Kidney epithelial cell (primary cell): ENCODE results near the gene LCK. TPM values are rescaled to one million over a fixed set of nuclear protein-coding genes. Genes with fewer than 3 reads are reported as not detected.
"Not testable (repeated sequence)": the region's sequence is repeated elsewhere in the genome, so short reads cannot be mapped to it uniquely, and the experiment has no call there.

Source experiments
- DNase-seq: peaks from one replicate; pipeline ENCODE4 v3.0.0-alpha.2; 2010; ENCODE audit warnings: low read depth
- H3K27me3 ChIP-seq: 2 replicates; pipeline ENCODE4 v1.6.0; 2011; ENCODE audit warnings: low read length; ENCODE audit not compliant: control insufficient read depth, insufficient read depth
- H3K36me3 ChIP-seq: 2 replicates; pipeline ENCODE4 v1.5.1; 2011; ENCODE audit warnings: low read length; ENCODE audit not compliant: control insufficient read depth, insufficient read depth
- H3K4me3 ChIP-seq: 2 replicates; pipeline ENCODE4 v1.5.1; 2011; ENCODE audit warnings: low read depth, mild to moderate bottlenecking, control low read depth, low read length
- total RNA-seq: library from RNA; depleted of rRNA; stranded (reverse); fragments of >200 nt; gene quantifications from 2 replicates; pipeline ENCODE4 v1.2.3, GENCODE V29; 2015
- TF ChIP-seq, protein P1 (sequence below): IDR thresholded peaks from 2 replicates; pipeline ENCODE4 v1.5.1; 2011; ENCODE audit warnings: mild to moderate bottlenecking, moderate library complexity, low read length, control low read depth, inconsistent platforms; ENCODE audit not compliant: insufficient read depth, poor library complexity, severe bottlenecking

Gene LCK
- total RNA-seq, 1 donor from 2014 or later = 6.2 TPM

GRCh38 chr1:32289256-32289655 lies 38.2 kb downstream of the LCK start:
- no peak overlapping the region for H3K4me3 ChIP-seq
- no peaks in the 10 kb centered on the region for H3K27me3 ChIP-seq
- H3K36me3 ChIP-seq = no peaks in the 10 kb centered on the region
- DNase-seq = no peak
- TF ChIP-seq, protein P1, sequence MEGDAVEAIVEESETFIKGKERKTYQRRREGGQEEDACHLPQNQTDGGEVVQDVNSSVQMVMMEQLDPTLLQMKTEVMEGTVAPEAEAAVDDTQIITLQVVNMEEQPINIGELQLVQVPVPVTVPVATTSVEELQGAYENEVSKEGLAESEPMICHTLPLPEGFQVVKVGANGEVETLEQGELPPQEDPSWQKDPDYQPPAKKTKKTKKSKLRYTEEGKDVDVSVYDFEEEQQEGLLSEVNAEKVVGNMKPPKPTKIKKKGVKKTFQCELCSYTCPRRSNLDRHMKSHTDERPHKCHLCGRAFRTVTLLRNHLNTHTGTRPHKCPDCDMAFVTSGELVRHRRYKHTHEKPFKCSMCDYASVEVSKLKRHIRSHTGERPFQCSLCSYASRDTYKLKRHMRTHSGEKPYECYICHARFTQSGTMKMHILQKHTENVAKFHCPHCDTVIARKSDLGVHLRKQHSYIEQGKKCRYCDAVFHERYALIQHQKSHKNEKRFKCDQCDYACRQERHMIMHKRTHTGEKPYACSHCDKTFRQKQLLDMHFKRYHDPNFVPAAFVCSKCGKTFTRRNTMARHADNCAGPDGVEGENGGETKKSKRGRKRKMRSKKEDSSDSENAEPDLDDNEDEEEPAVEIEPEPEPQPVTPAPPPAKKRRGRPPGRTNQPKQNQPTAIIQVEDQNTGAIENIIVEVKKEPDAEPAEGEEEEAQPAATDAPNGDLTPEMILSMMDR = no peak

DNA sequence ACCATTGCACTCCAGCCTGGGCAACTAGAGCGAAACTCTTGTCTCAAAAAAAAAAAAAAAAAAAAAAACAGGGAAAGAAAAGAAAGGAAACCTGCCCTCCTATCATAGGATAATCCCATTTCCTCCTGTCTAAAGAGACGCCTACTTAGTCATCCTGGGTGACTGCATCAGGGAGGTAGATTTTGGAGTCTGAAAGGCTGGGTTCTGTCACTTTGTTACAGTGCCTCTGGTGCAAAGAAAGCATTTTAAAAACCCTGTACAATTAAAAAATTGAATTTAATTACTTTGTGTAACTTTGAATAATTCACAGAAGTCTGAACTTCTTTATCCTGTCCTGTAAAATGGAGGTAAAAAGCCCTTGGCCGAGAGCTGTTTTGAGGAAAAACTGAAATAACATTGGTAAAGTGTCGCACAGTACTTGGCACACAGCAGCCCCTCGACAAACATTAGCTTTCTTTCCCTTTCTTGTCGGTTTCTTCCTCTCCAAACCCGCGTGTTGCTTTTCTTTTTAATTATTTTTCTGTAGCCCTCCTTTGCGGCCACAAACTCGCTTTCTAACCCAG lies 40.2 kb downstream of the LCK start:
- TF ChIP-seq, protein P1 = no peak
- H3K4me3 ChIP-seq = peak overlapping the region; percentile 86
- H3K27me3 ChIP-seq = no peaks in the 10 kb centered on the region
- H3K36me3 ChIP-seq = no peaks in the 10 kb centered on the region
- no peak for DNase-seq

GRCh38 chr1:32291708-32292538 lies 40.9 kb downstream of the LCK start, which contains the start of gene HDAC1:
TSS of gene HDAC1 (plus strand) at chr1:32292083. CDS start at chr1:32292170, 87 bp downstream.
- no peaks in the 10 kb centered on the region for H3K27me3 ChIP-seq
- H3K4me3 ChIP-seq = peak within 1 kb of the TSS; percentile 86
- TF ChIP-seq, protein P1 = no peak
- no peaks in the 10 kb centered on the region for H3K36me3 ChIP-seq
- DNase-seq = peak; percentile 74

GRCh38 chr1:32298211-32298610 lies 47.1 kb downstream of the LCK start:
- H3K36me3 ChIP-seq, DNase-seq, H3K27me3 ChIP-seq, H3K4me3 ChIP-seq: not testable (repeated sequence)

DNA sequence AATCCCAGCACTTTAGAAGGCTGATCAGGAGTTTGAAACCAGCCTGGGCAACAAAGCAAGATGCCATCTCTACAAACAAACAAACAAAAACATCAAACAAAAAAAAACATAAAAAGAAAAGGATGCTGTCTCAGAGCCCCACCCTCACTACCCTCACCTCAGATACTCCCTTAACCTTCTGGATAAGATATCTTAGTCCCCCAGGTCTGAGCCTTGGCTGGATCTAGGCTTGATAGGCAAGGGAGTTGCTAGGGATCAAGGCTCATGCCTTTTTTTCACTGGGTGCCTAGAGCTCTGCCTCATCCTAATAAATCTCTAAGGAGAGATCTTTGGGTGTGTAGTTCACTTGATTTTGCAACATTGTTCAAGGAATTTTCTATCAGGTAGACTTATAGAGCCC lies 48.3 kb downstream of the LCK start:
- Histone ChIP-seq H3K4me3 (no peak overlapping the region), H3K36me3 (no peaks in the 10 kb centered on the region), H3K27me3 (no peaks in the 10 kb centered on the region)
- no peak for DNase-seq
- TF ChIP-seq, protein P1 = no peak

GRCh38 chr1:32303358-32303757 lies 52.3 kb downstream of the LCK start:
- Histone ChIP-seq H3K27me3 (no peaks in the 10 kb centered on the region), H3K4me3 (no peak overlapping the region), H3K36me3 (no peaks in the 10 kb centered on the region)
- DNase-seq = no peak
- TF ChIP-seq, protein P1 = no peak
